ENCODE data around the gene CSRP2.

GRCh38 chr12:76890151-76891143 is 11.6 kb upstream of the CSRP2 start:
- no peak for TF ChIP-seq TSC22D2 (CRISPR knock-in tag; IDR thresholded peaks at IDR 0.05; ENCODE audit: borderline replicate concordance)
- TF ChIP-seq CREB1 (IDR thresholded peaks at IDR 0.05) = no peak
- TF ChIP-seq CREB1 (CRISPR knock-in tag; IDR thresholded peaks at IDR 0.05) = no peak
- no peak for TF ChIP-seq TCF7L2 (IDR thresholded peaks at IDR 0.05; ENCODE audit: low read depth, low read length)
- TF ChIP-seq ZBTB8A (CRISPR knock-in tag; IDR thresholded peaks at IDR 0.05; ENCODE audit: borderline replicate concordance, low read depth) = no peak
- TF ChIP-seq CTCF (CRISPR knock-in tag; IDR thresholded peaks at IDR 0.05) = no peak
- no peak for TF ChIP-seq CHD4 (IDR thresholded peaks at IDR 0.05; ENCODE audit: borderline replicate concordance, low read length)
- TF ChIP-seq ZNF562 (CRISPR knock-in tag; IDR thresholded peaks at IDR 0.05; ENCODE audit: borderline replicate concordance) = no peak
- no peak for TF ChIP-seq ATF2 (CRISPR knock-in tag; IDR thresholded peaks at IDR 0.05)
- no peak for TF ChIP-seq ARID3A (IDR thresholded peaks at IDR 0.05; ENCODE audit: low read depth, low read length)
- TF ChIP-seq IRF2 (CRISPR knock-in tag; IDR thresholded peaks at IDR 0.05) = no peak
- TF ChIP-seq ESRRA (CRISPR knock-in tag; IDR thresholded peaks at IDR 0.05; ENCODE audit: low read depth) = no peak
- TF ChIP-seq ATF7 (IDR thresholded peaks at IDR 0.05) = no peak
- TF ChIP-seq ATF7 (CRISPR knock-in tag; IDR thresholded peaks at IDR 0.05) = no peak
- no peak for TF ChIP-seq ZNF549 (CRISPR knock-in tag; IDR thresholded peaks at IDR 0.05)
- TF ChIP-seq FOSL1 (CRISPR knock-in tag; IDR thresholded peaks at IDR 0.05; ENCODE audit: borderline replicate concordance) = no peak

Data from HepG2 (cell line).